ENCODE results near the gene LDLRAD3.

The LDLRAD3 gene

GRCh38 chr11:36234825-36235224 is 291.0 kb downstream of the LDLRAD3 start:
- Histone ChIP-seq H3K27ac (ENCODE audit: low read length) (no peak overlapping the region), H3K9me3 (ENCODE audit: insufficient read depth, low read depth, low read length) (no peaks in the 10 kb centered on the region), H3K36me3 (ENCODE audit: insufficient read depth, low read depth, low read length) (peaks cover 3% of the 10 kb centered on the region; the same call in 1 of the 2 replicates), H3K4me1 (ENCODE audit: insufficient read depth, low read length) (no peaks in the 10 kb centered on the region), H3K27me3 (ENCODE audit: insufficient read depth, low read length) (no peaks in the 10 kb centered on the region), H3K4me3 (ENCODE audit: low read length) (no peak overlapping the region), H3K9ac (ENCODE audit: low read depth, low read length) (no peak overlapping the region)

GRCh38 chr11:36235750-36236149 is 291.9 kb downstream of the LDLRAD3 start:
- no peak overlapping the region for H3K27ac ChIP-seq (ENCODE audit: low read length)
- H3K36me3 ChIP-seq (ENCODE audit: insufficient read depth, low read depth, low read length): peaks cover 3% of the 10 kb centered on the region; the same call in 1 of the 2 replicates
- H3K4me1 ChIP-seq (ENCODE audit: insufficient read depth, low read length): no peaks in the 10 kb centered on the region
- no peaks in the 10 kb centered on the region for H3K9me3 ChIP-seq (ENCODE audit: insufficient read depth, low read depth, low read length)
- H3K9ac ChIP-seq (ENCODE audit: low read depth, low read length): no peak overlapping the region
- H3K4me3 ChIP-seq (ENCODE audit: low read length): no peak overlapping the region
- no peaks in the 10 kb centered on the region for H3K27me3 ChIP-seq (ENCODE audit: insufficient read depth, low read length)

GRCh38 chr11:36237391-36237790 is 293.5 kb downstream of the LDLRAD3 start:
- Histone ChIP-seq H3K9me3 (ENCODE audit: insufficient read depth, low read depth, low read length) (no peaks in the 10 kb centered on the region), H3K27ac (ENCODE audit: low read length) (no peak overlapping the region), H3K27me3 (ENCODE audit: insufficient read depth, low read length) (no peaks in the 10 kb centered on the region), H3K4me1 (ENCODE audit: insufficient read depth, low read length) (no peaks in the 10 kb centered on the region), H3K36me3 (ENCODE audit: insufficient read depth, low read depth, low read length) (no peaks in the 10 kb centered on the region), H3K9ac (ENCODE audit: low read depth, low read length) (no peak overlapping the region), H3K4me3 (ENCODE audit: low read length) (no peak overlapping the region)

GRCh38 chr11:36238036-36238631 is 294.3 kb downstream of the LDLRAD3 start:
- no peak overlapping the region for H3K4me3 ChIP-seq (ENCODE audit: low read length)
- no peak overlapping the region for H3K27ac ChIP-seq (ENCODE audit: low read length)
- no peaks in the 10 kb centered on the region for H3K9me3 ChIP-seq (ENCODE audit: insufficient read depth, low read depth, low read length)
- no peaks in the 10 kb centered on the region for H3K4me1 ChIP-seq (ENCODE audit: insufficient read depth, low read length)
- H3K36me3 ChIP-seq (ENCODE audit: insufficient read depth, low read depth, low read length): no peaks in the 10 kb centered on the region
- no peaks in the 10 kb centered on the region for H3K27me3 ChIP-seq (ENCODE audit: insufficient read depth, low read length)
- no peak overlapping the region for H3K9ac ChIP-seq (ENCODE audit: low read depth, low read length)

GRCh38 chr11:36238881-36239280 is 295.0 kb downstream of the LDLRAD3 start:
- Histone ChIP-seq H3K4me3 (ENCODE audit: low read length) (no peak overlapping the region), H3K4me1 (ENCODE audit: insufficient read depth, low read length) (no peaks in the 10 kb centered on the region), H3K27me3 (ENCODE audit: insufficient read depth, low read length) (no peaks in the 10 kb centered on the region), H3K27ac (ENCODE audit: low read length) (no peak overlapping the region), H3K36me3 (ENCODE audit: insufficient read depth, low read depth, low read length) (no peaks in the 10 kb centered on the region), H3K9ac (ENCODE audit: low read depth, low read length) (no peak overlapping the region), H3K9me3 (ENCODE audit: insufficient read depth, low read depth, low read length) (no peaks in the 10 kb centered on the region)

- no peak overlapping the region for H3K27ac ChIP-seq (ENCODE audit: low read length)
- no peak overlapping the region for H3K4me3 ChIP-seq (ENCODE audit: low read length)
- no peaks in the 10 kb centered on the region for H3K9me3 ChIP-seq (ENCODE audit: insufficient read depth, low read depth, low read length)
- H3K9ac ChIP-seq (ENCODE audit: low read depth, low read length): no peak overlapping the region
- H3K36me3 ChIP-seq (ENCODE audit: insufficient read depth, low read depth, low read length): no peaks in the 10 kb centered on the region
- H3K4me1 ChIP-seq (ENCODE audit: insufficient read depth, low read length): no peaks in the 10 kb centered on the region
- no peaks in the 10 kb centered on the region for H3K27me3 ChIP-seq (ENCODE audit: insufficient read depth, low read length)
Observed at GRCh38 chr11:36239636-36240035, 295.8 kb downstream of the LDLRAD3 start.

GRCh38 chr11:36240173-36240572 is 296.3 kb downstream of the LDLRAD3 start:
- Histone ChIP-seq H3K4me1 (ENCODE audit: insufficient read depth, low read length) (no peaks in the 10 kb centered on the region), H3K27me3 (ENCODE audit: insufficient read depth, low read length) (no peaks in the 10 kb centered on the region), H3K27ac (ENCODE audit: low read length) (no peak overlapping the region), H3K4me3 (ENCODE audit: low read length) (no peak overlapping the region), H3K36me3 (ENCODE audit: insufficient read depth, low read depth, low read length) (no peaks in the 10 kb centered on the region), H3K9me3 (ENCODE audit: insufficient read depth, low read depth, low read length) (no peaks in the 10 kb centered on the region), H3K9ac (ENCODE audit: low read depth, low read length) (no peak overlapping the region)

- Histone ChIP-seq H3K9me3 (ENCODE audit: insufficient read depth, low read depth, low read length) (no peaks in the 10 kb centered on the region), H3K9ac (ENCODE audit: low read depth, low read length) (no peak overlapping the region), H3K4me1 (ENCODE audit: insufficient read depth, low read length) (no peaks in the 10 kb centered on the region), H3K27me3 (ENCODE audit: insufficient read depth, low read length) (no peaks in the 10 kb centered on the region), H3K27ac (ENCODE audit: low read length) (no peak overlapping the region), H3K4me3 (ENCODE audit: low read length) (no peak overlapping the region), H3K36me3 (ENCODE audit: insufficient read depth, low read depth, low read length) (no peaks in the 10 kb centered on the region)
Observed at GRCh38 chr11:36240801-36241200, 296.9 kb downstream of the LDLRAD3 start.

- Histone ChIP-seq H3K27me3 (ENCODE audit: insufficient read depth, low read length) (no peaks in the 10 kb centered on the region), H3K9me3 (ENCODE audit: insufficient read depth, low read depth, low read length) (no peaks in the 10 kb centered on the region), H3K36me3 (ENCODE audit: insufficient read depth, low read depth, low read length) (no peaks in the 10 kb centered on the region), H3K27ac (ENCODE audit: low read length) (no peak overlapping the region), H3K4me1 (ENCODE audit: insufficient read depth, low read length) (no peaks in the 10 kb centered on the region), H3K9ac (ENCODE audit: low read depth, low read length) (no peak overlapping the region), H3K4me3 (ENCODE audit: low read length) (no peak overlapping the region)
Observed at GRCh38 chr11:36241497-36241896, 297.6 kb downstream of the LDLRAD3 start.

- no peaks in the 10 kb centered on the region for H3K9me3 ChIP-seq (ENCODE audit: insufficient read depth, low read depth, low read length)
- H3K36me3 ChIP-seq (ENCODE audit: insufficient read depth, low read depth, low read length): no peaks in the 10 kb centered on the region
- H3K27ac ChIP-seq (ENCODE audit: low read length): no peak overlapping the region
- H3K27me3 ChIP-seq (ENCODE audit: insufficient read depth, low read length): no peaks in the 10 kb centered on the region
- no peaks in the 10 kb centered on the region for H3K4me1 ChIP-seq (ENCODE audit: insufficient read depth, low read length)
- no peak overlapping the region for H3K9ac ChIP-seq (ENCODE audit: low read depth, low read length)
- H3K4me3 ChIP-seq (ENCODE audit: low read length): no peak overlapping the region
Observed at GRCh38 chr11:36243641-36244040, 299.8 kb downstream of the LDLRAD3 start.

GRCh38 chr11:36247493-36247892 is 303.6 kb downstream of the LDLRAD3 start:
- Histone ChIP-seq H3K27me3 (ENCODE audit: insufficient read depth, low read length) (no peaks in the 10 kb centered on the region), H3K27ac (ENCODE audit: low read length) (no peak overlapping the region), H3K4me3 (ENCODE audit: low read length) (no peak overlapping the region), H3K9ac (ENCODE audit: low read depth, low read length) (no peak overlapping the region), H3K9me3 (ENCODE audit: insufficient read depth, low read depth, low read length) (no peaks in the 10 kb centered on the region), H3K36me3 (ENCODE audit: insufficient read depth, low read depth, low read length) (no peaks in the 10 kb centered on the region), H3K4me1 (ENCODE audit: insufficient read depth, low read length) (no peaks in the 10 kb centered on the region)

- Histone ChIP-seq H3K27me3 (ENCODE audit: insufficient read depth, low read length) (no peaks in the 10 kb centered on the region), H3K4me3 (ENCODE audit: low read length) (no peak overlapping the region), H3K4me1 (ENCODE audit: insufficient read depth, low read length) (no peaks in the 10 kb centered on the region), H3K9ac (ENCODE audit: low read depth, low read length) (no peak overlapping the region), H3K9me3 (ENCODE audit: insufficient read depth, low read depth, low read length) (no peaks in the 10 kb centered on the region), H3K36me3 (ENCODE audit: insufficient read depth, low read depth, low read length) (no peaks in the 10 kb centered on the region), H3K27ac (ENCODE audit: low read length) (no peak overlapping the region)
Observed at GRCh38 chr11:36248436-36248835, 304.6 kb downstream of the LDLRAD3 start.

All from iPS-20b (cell line).